ENCODE data around the gene HINFP. TPM values are rescaled to one million over a fixed set of nuclear protein-coding genes. Genes with fewer than 3 reads are reported as not detected.

The HINFP gene
- total RNA-seq, 1 experiment from 2014 or later = 38.1 TPM

DNA sequence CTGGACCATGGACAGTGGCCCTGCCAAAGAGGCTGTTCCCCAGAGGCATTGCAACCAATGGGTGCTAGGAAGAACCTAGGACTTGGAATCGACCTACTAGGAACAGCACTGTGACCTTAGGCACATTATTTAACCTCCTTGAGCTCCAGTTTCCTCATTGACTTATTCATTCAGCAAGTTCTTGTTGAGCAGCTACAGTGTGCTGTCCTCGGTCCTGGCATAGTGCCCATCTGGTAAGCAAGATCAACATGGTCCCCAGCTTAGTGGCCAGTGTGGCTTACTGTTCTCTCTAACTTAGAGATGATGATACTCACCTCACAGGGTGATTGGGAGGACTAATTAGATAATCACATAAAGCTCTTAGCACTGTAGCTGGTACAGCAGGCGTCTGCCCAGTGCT is 35.7 kb downstream of the HINFP start:
- Histone ChIP-seq H3K4me2 (ENCODE audit: low read length) (no peak overlapping the region), H3K79me2 (ENCODE audit: insufficient read depth, low read length) (no peaks in the 10 kb centered on the region), H3K36me3 (ENCODE audit: control insufficient read depth in 1 of 2, insufficient read depth in 2 of 2, low read length in 2 of 2) (no peaks in the 10 kb centered on the region), H3K9me3 (ENCODE audit: control insufficient read depth in 1 of 2, insufficient read depth in 1 of 2, low read depth in 1 of 2, low read length in 2 of 2) (no peaks in the 10 kb centered on the region), H4K20me1 (ENCODE audit: insufficient read depth) (no peaks in the 10 kb centered on the region), H2AFZ (ENCODE audit: low read depth, low read length, poor library complexity, severe bottlenecking) (no peak overlapping the region), H3K9ac (ENCODE audit: low read length) (no peak overlapping the region), H3K9me2 (ENCODE audit: insufficient read depth) (no peaks in the 10 kb centered on the region), H3K27ac (ENCODE audit: low read depth, low read length) (no peak overlapping the region), H3K27me3 (ENCODE audit: insufficient read depth, low read length) (no peaks in the 10 kb centered on the region), H3K4me3 (replicated peaks in 1 of 2; ENCODE audit: low read depth in 1 of 2, low read length in 2 of 2) (no peak overlapping the region), H3K4me1 (ENCODE audit: control insufficient read depth in 1 of 2, insufficient read depth in 2 of 2, low read length in 2 of 2) (peaks cover 8 to 11% of the 10 kb centered on the region in 2 experiments; a peak in 3 of 4 replicates)
- POLR2A ChIA-PET = no interaction called here
- no peak for DNase-seq (ENCODE audit: low read depth, low spot score)
- no peak for ATAC-seq
- TF ChIP-seq RAD21 (IDR thresholded peaks at IDR 0.05; ENCODE audit: low read depth) (no peak), SP1 (IDR thresholded peaks at IDR 0.05; ENCODE audit: low read depth) (no peak), POLR2A (IDR thresholded peaks at IDR 0.05; ENCODE audit: borderline replicate concordance, extremely low read depth, insufficient read depth, insufficient read length) (no peak), SIN3A (IDR thresholded peaks at IDR 0.05; ENCODE audit: low read depth) (no peak), FOSL1 (IDR thresholded peaks at IDR 0.05; ENCODE audit: low read depth) (no peak), POLR2AphosphoS5 (IDR thresholded peaks at IDR 0.05; ENCODE audit: low read depth, low read length) (no peak), ZNF274 (IDR thresholded peaks at IDR 0.05; ENCODE audit: low read depth, low read length) (no peak), CEBPB (IDR thresholded peaks at IDR 0.05; ENCODE audit: low read depth) (no peak)
- TF ChIP-seq, protein P1, sequence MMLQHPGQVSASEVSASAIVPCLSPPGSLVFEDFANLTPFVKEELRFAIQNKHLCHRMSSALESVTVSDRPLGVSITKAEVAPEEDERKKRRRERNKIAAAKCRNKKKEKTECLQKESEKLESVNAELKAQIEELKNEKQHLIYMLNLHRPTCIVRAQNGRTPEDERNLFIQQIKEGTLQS (IDR thresholded peaks at IDR 0.05) = no peak
- TF ChIP-seq, protein P2, sequence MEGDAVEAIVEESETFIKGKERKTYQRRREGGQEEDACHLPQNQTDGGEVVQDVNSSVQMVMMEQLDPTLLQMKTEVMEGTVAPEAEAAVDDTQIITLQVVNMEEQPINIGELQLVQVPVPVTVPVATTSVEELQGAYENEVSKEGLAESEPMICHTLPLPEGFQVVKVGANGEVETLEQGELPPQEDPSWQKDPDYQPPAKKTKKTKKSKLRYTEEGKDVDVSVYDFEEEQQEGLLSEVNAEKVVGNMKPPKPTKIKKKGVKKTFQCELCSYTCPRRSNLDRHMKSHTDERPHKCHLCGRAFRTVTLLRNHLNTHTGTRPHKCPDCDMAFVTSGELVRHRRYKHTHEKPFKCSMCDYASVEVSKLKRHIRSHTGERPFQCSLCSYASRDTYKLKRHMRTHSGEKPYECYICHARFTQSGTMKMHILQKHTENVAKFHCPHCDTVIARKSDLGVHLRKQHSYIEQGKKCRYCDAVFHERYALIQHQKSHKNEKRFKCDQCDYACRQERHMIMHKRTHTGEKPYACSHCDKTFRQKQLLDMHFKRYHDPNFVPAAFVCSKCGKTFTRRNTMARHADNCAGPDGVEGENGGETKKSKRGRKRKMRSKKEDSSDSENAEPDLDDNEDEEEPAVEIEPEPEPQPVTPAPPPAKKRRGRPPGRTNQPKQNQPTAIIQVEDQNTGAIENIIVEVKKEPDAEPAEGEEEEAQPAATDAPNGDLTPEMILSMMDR (IDR thresholded peaks at IDR 0.05 in 2 of 3, conservative IDR thresholded peaks at IDR 0.05 in 1 of 3; ENCODE audit: borderline replicate concordance in 1 of 3, insufficient read depth in 1 of 3, low read depth in 2 of 3, low read length in 2 of 3) = no peak
- intact Hi-C loops (cut with micrococcal nuclease) = no loop called here
- RAD21 ChIA-PET (ENCODE audit: low non-redundant PET in 1 of 2, low total read pairs in 2 of 2, uncharacterized antibody in 2 of 2, unreplicated experiment in 2 of 2) = no interaction called here
- BruUV-seq (replicated peaks) = no TSS peak
- CTCF ChIA-PET = interaction anchor here (1.0 to 1.3 kb wide), 3 partner anchors 10 to 181 kb away, joined by 3 to 4 read pairs (median 3); no protein-coding TSS in a partner anchor

Measured in HCT116 (cell line).